GM19324 (cell line): ENCODE results near the gene MAT2B.

ENCODE experiments used
- ATAC-seq: cut with Tn5 transposase; IDR thresholded peaks from one replicate; pipeline ENCODE4 v1.9.1; 2021; ENCODE audit warnings: mild to moderate bottlenecking, moderate library complexity; ENCODE audit not compliant: unreplicated experiment, low FRiP score

MAT2B gene

GRCh38 chr5:163505368-163506094 lies at the start of gene MAT2B:
TSS of gene MAT2B (plus strand) at chr5:163505619. CDS start at chr5:163505687, 68 bp downstream.
- ATAC-seq, result peak; percentile 96

- ATAC-seq, result no peak
Measured at GRCh38 chr5:163456029-163456589, 49.3 kb upstream of the MAT2B start.

GRCh38 chr5:163456840-163457239 lies 48.6 kb upstream of the MAT2B start:
- ATAC-seq, result no peak

- ATAC-seq, result no peak
Measured at GRCh38 chr5:163458778-163459385, 46.5 kb upstream of the MAT2B start.

GRCh38 chr5:163459462-163459818 lies 46.0 kb upstream of the MAT2B start:
- ATAC-seq, result peak; percentile 8

- peak; percentile 84 for ATAC-seq
Measured at GRCh38 chr5:163459819-163460561, 45.4 kb upstream of the MAT2B start, which contains the start of gene NUDCD2. TSS of gene NUDCD2 (minus strand) at chr5:163460102. CDS start at chr5:163460050, 52 bp downstream.

- ATAC-seq, result no peak
Measured at GRCh38 chr5:163460562-163461171, 44.8 kb upstream of the MAT2B start, which contains the start of gene HMMR. TSS of gene HMMR (plus strand) at chr5:163460632. CDS start at chr5:163460693, 61 bp downstream.

GRCh38 chr5:163463063-163463435 lies 42.4 kb upstream of the MAT2B start:
- no peak for ATAC-seq

GRCh38 chr5:163467682-163468081 lies 37.7 kb upstream of the MAT2B start:
- no peak for ATAC-seq

- ATAC-seq, result no peak
Measured at GRCh38 chr5:163473635-163474243, 31.7 kb upstream of the MAT2B start.

- no peak for ATAC-seq
Measured at GRCh38 chr5:163475411-163475810, 30.0 kb upstream of the MAT2B start.

- ATAC-seq, result no peak
Measured at GRCh38 chr5:163478126-163478981, 27.1 kb upstream of the MAT2B start.

GRCh38 chr5:163478982-163479271 lies 26.5 kb upstream of the MAT2B start:
- no peak for ATAC-seq

- ATAC-seq, result no peak
Measured at GRCh38 chr5:163489055-163489744, 16.2 kb upstream of the MAT2B start.

- ATAC-seq, result no peak
Measured at GRCh38 chr5:163489745-163490075, 15.7 kb upstream of the MAT2B start.

- ATAC-seq, result no peak
Measured at GRCh38 chr5:163496286-163496685, 9.1 kb upstream of the MAT2B start.

GRCh38 chr5:163497315-163497714 lies 8.1 kb upstream of the MAT2B start:
- peak; percentile 71 for ATAC-seq

- no peak for ATAC-seq
Measured at GRCh38 chr5:163498886-163499285, 6.5 kb upstream of the MAT2B start.

GRCh38 chr5:163502521-163502920 lies 2.9 kb upstream of the MAT2B start:
- no peak for ATAC-seq
